Measurements from ENCODE around the gene AFF2.

Gene AFF2

DNA sequence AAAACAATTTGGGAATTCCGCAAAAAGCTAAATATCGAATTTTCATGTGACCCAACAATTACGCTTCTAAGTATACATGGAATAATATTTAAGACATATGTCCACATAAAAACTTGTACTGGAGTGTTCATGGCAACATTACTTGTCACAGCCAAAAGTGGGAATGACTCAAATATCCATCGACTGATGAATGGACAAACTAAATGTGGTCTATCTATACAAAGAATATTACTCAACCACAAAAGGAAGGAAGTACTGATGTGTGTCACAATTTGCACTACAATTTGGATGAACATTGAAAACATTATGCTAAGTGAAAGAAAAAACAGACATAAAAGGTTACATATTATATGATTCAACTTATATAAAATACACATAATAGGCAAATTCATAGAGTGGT, 71.9 kb downstream of the AFF2 start:
- DNase-seq (ENCODE audit: extremely low spot score) = no peak
- TF ChIP-seq, protein P1, sequence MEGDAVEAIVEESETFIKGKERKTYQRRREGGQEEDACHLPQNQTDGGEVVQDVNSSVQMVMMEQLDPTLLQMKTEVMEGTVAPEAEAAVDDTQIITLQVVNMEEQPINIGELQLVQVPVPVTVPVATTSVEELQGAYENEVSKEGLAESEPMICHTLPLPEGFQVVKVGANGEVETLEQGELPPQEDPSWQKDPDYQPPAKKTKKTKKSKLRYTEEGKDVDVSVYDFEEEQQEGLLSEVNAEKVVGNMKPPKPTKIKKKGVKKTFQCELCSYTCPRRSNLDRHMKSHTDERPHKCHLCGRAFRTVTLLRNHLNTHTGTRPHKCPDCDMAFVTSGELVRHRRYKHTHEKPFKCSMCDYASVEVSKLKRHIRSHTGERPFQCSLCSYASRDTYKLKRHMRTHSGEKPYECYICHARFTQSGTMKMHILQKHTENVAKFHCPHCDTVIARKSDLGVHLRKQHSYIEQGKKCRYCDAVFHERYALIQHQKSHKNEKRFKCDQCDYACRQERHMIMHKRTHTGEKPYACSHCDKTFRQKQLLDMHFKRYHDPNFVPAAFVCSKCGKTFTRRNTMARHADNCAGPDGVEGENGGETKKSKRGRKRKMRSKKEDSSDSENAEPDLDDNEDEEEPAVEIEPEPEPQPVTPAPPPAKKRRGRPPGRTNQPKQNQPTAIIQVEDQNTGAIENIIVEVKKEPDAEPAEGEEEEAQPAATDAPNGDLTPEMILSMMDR (IDR thresholded peaks at IDR 0.05; ENCODE audit: control extremely low read depth, extremely low read depth, low read depth, missing control alignments) = no peak
- ChIA-PET POLR2A (no interaction called here), CTCF (no interaction called here)

DNA sequence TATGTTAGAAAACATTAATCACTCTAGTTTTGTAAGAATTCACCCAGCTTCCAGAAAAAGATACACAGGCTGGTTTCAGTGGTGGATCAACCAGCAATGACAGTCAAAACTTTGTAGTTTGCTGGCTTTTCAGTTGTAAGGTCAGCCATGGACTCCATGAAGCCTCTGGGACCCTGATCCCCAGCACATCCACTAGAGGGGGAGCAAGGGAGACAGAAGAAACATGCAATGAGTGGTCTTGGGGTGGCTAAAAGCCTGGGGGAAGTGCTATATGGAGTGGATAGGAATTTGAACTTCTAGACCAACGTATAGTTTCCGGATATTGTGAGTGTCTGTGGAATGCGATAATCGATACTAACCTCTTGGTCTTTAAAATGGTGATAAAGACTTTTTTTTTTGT, 72.7 kb downstream of the AFF2 start:
- no peak for DNase-seq (ENCODE audit: extremely low spot score)
- POLR2A ChIA-PET = no interaction called here
- TF ChIP-seq, protein P1 (IDR thresholded peaks at IDR 0.05; ENCODE audit: control extremely low read depth, extremely low read depth, low read depth, missing control alignments) = no peak
- CTCF ChIA-PET = no interaction called here

DNA sequence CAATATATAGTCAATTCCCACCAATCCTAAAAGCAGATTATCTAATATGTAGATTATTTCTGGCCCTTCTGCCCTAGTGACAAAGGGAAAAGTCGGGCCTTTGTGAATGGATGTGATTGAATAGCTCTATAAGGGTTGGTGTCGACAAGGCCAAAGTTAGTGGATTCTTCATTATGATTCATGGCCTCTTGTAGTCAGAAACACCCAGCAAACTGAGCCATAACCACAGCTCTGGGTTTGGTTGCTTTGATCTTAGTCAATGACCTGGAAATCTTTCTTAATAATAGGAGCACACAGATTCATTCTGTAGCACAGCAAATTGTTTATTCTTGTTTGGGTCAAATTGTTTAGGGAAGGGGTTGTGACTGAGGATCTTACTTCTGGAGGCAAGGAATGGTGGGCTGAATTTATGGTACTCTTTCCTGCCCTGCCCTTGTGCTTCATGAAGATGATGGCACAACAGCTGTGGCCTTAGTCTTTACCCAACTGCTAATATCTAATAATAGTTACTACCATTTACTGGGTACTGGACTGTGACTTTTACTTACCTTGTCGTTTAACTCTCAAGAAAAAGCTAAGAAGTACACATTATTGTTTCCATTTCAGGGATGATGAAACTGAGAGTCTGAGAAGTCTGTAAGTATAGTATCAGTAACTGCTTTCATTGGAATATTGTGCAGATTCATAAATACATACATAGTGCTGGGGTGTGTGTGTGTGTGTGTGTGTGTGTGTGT, 74.0 kb downstream of the AFF2 start:
- TF ChIP-seq, protein P1 (IDR thresholded peaks at IDR 0.05; ENCODE audit: control extremely low read depth, extremely low read depth, low read depth, missing control alignments) = no peak
- ChIA-PET CTCF (no interaction called here), POLR2A (no interaction called here)
- no peak for DNase-seq (ENCODE audit: extremely low spot score)

DNA sequence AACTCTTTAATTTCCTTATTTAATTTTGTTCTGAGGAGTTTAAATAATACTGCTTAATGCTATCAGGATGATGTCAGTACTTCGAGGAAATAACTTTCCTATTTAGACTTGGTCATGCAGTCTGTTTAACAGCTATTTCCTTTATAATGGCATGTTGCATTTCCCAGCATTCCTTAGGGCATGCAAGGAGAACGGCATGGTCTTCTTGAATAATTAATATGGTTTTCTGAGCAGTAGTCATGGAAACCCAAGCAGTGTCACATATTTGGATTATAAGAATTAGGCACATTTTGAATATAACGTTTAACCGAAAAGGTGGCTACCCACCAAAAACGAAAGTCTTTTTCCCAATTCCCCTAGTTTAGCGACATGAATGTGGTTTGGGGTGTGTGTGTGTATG, 76.0 kb downstream of the AFF2 start:
- ChIA-PET POLR2A (no interaction called here), CTCF (no interaction called here)
- TF ChIP-seq, protein P1 (IDR thresholded peaks at IDR 0.05; ENCODE audit: control extremely low read depth, extremely low read depth, low read depth, missing control alignments) = no peak
- no peak for DNase-seq (ENCODE audit: extremely low spot score)

DNA sequence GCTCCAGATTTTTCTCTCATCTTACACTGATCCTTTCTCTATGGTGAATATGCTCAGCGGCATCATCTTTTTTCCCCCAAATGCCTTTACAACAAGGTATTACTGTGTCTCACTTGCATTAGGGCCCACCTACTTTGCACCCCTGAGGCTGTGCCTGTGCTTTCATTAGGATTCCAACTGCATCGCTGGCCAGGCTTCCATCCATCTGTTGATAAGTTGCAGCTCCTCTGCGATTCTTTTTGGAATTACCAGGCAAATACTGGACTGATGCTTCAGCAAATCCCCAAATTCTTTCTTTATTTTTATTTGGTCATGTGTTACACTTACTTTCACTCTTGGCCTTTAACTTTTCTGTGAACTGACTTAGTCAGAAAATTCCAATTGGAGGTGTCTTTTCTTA, 77.3 kb downstream of the AFF2 start:
- TF ChIP-seq, protein P1 (IDR thresholded peaks at IDR 0.05; ENCODE audit: control extremely low read depth, extremely low read depth, low read depth, missing control alignments) = no peak
- POLR2A ChIA-PET = no interaction called here
- CTCF ChIA-PET = no interaction called here
- no peak for DNase-seq (ENCODE audit: extremely low spot score)

DNA sequence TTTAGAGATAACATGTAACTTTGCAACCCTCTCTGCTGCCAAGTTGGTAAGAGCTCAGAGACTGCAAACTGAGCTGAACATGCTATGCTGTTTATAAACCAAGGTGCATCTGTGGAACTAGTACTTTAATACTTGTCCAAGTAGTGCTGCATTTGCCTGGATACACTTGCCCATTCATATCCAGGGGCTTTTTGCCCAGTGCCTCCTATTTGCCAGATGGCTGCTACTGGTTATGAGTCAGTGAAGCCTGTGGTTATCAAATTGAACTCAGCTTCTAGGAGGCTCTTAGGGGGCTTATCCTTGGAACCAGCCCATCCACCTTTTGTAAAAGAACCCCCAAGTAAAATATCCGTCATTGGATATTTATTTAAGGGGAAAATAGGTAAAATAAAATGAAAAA, 79.6 kb downstream of the AFF2 start:
- TF ChIP-seq, protein P1 (IDR thresholded peaks at IDR 0.05; ENCODE audit: control extremely low read depth, extremely low read depth, low read depth, missing control alignments) = no peak
- CTCF ChIA-PET = interaction anchor here (1.1 kb wide), 1 partner anchor 13 kb away, joined by 3 read pairs; no protein-coding TSS in a partner anchor
- no peak for DNase-seq (ENCODE audit: extremely low spot score)
- POLR2A ChIA-PET = no interaction called here

Data from GM10248 (cell line).